ENCODE results near the gene RGL1. TPM values are rescaled to one million over a fixed set of nuclear protein-coding genes. Genes with fewer than 3 reads are reported as not detected.

The RGL1 gene
- total RNA-seq, 1 donor from 2014 or later, result 28.2 TPM

- no peaks in the 10 kb centered on the region for H3K27me3 ChIP-seq (ENCODE audit: control insufficient read depth in 3 of 3, insufficient read depth in 3 of 3, low read length in 3 of 3)
- no peak overlapping the region for H3K27ac ChIP-seq (ENCODE audit: low read depth, low read length)
- H3K36me3 ChIP-seq (ENCODE audit: control insufficient read depth in 3 of 3, insufficient read depth in 3 of 3, low read length in 3 of 3), result peaks cover 0 to 33% (median 7%) of the 10 kb centered on the region in 3 donors
- no peak overlapping the region for H3K9ac ChIP-seq (ENCODE audit: low read depth in 1 of 3, low read length in 3 of 3)
- no peaks in the 10 kb centered on the region for H3K4me1 ChIP-seq (ENCODE audit: control insufficient read depth in 3 of 3, insufficient read depth in 3 of 3, low read length in 3 of 3)
- no peak overlapping the region for H3K4me3 ChIP-seq (ENCODE audit: low read length in 3 of 3)
- no peaks in the 10 kb centered on the region for H3K9me3 ChIP-seq (ENCODE audit: control insufficient read depth in 3 of 3, low read length in 3 of 3)
Observed at GRCh38 chr1:183905508-183906113, 100.7 kb downstream of the RGL1 start.

- Histone ChIP-seq H3K9ac (ENCODE audit: low read depth in 1 of 3, low read length in 3 of 3) (no peak overlapping the region), H3K9me3 (ENCODE audit: control insufficient read depth in 3 of 3, low read length in 3 of 3) (no peaks in the 10 kb centered on the region), H3K4me3 (ENCODE audit: low read length in 3 of 3) (no peak overlapping the region), H3K27me3 (ENCODE audit: control insufficient read depth in 3 of 3, insufficient read depth in 3 of 3, low read length in 3 of 3) (no peaks in the 10 kb centered on the region), H3K4me1 (ENCODE audit: control insufficient read depth in 3 of 3, insufficient read depth in 3 of 3, low read length in 3 of 3) (no peaks in the 10 kb centered on the region), H3K27ac (ENCODE audit: low read depth, low read length) (no peak overlapping the region), H3K36me3 (ENCODE audit: control insufficient read depth in 3 of 3, insufficient read depth in 3 of 3, low read length in 3 of 3) (peaks cover 0 to 35% (median 7%) of the 10 kb centered on the region in 3 donors)
Observed at GRCh38 chr1:183907070-183907469, 102.2 kb downstream of the RGL1 start.

- Histone ChIP-seq H3K27me3 (ENCODE audit: control insufficient read depth in 3 of 3, insufficient read depth in 3 of 3, low read length in 3 of 3) (no peaks in the 10 kb centered on the region), H3K4me3 (ENCODE audit: low read length in 3 of 3) (no peak overlapping the region), H3K36me3 (ENCODE audit: control insufficient read depth in 3 of 3, insufficient read depth in 3 of 3, low read length in 3 of 3) (peaks cover 0 to 43% (median 13%) of the 10 kb centered on the region in 3 donors), H3K27ac (ENCODE audit: low read depth, low read length) (no peak overlapping the region), H3K4me1 (ENCODE audit: control insufficient read depth in 3 of 3, insufficient read depth in 3 of 3, low read length in 3 of 3) (no peaks in the 10 kb centered on the region), H3K9me3 (ENCODE audit: control insufficient read depth in 3 of 3, low read length in 3 of 3) (no peaks in the 10 kb centered on the region), H3K9ac (ENCODE audit: low read depth in 1 of 3, low read length in 3 of 3) (no peak overlapping the region)
Observed at GRCh38 chr1:183908079-183908478, 103.2 kb downstream of the RGL1 start.

- Histone ChIP-seq H3K27ac (ENCODE audit: low read depth, low read length) (peak overlapping the region; percentile 45), H3K9me3 (ENCODE audit: control insufficient read depth in 3 of 3, low read length in 3 of 3) (no peaks in the 10 kb centered on the region), H3K36me3 (ENCODE audit: control insufficient read depth in 3 of 3, insufficient read depth in 3 of 3, low read length in 3 of 3) (peaks cover 0 to 48% (median 13%) of the 10 kb centered on the region in 3 donors), H3K27me3 (ENCODE audit: control insufficient read depth in 3 of 3, insufficient read depth in 3 of 3, low read length in 3 of 3) (no peaks in the 10 kb centered on the region), H3K4me1 (ENCODE audit: control insufficient read depth in 3 of 3, insufficient read depth in 3 of 3, low read length in 3 of 3) (no peaks in the 10 kb centered on the region), H3K4me3 (ENCODE audit: low read length in 3 of 3) (no peak overlapping the region), H3K9ac (ENCODE audit: low read depth in 1 of 3, low read length in 3 of 3) (no peak overlapping the region)
Observed at GRCh38 chr1:183909672-183910071, 104.8 kb downstream of the RGL1 start.

GRCh38 chr1:183910845-183911244, 105.9 kb downstream of the RGL1 start:
- H3K9me3 ChIP-seq (ENCODE audit: control insufficient read depth in 3 of 3, low read length in 3 of 3), result no peaks in the 10 kb centered on the region
- H3K36me3 ChIP-seq (ENCODE audit: control insufficient read depth in 3 of 3, insufficient read depth in 3 of 3, low read length in 3 of 3), result peaks cover 0 to 38% (median 9%) of the 10 kb centered on the region in 3 donors
- peak overlapping the region; percentile 45 for H3K27ac ChIP-seq (ENCODE audit: low read depth, low read length)
- H3K4me3 ChIP-seq (ENCODE audit: low read length in 3 of 3), result no peak overlapping the region
- H3K9ac ChIP-seq (ENCODE audit: low read depth in 1 of 3, low read length in 3 of 3), result no peak overlapping the region
- no peaks in the 10 kb centered on the region for H3K27me3 ChIP-seq (ENCODE audit: control insufficient read depth in 3 of 3, insufficient read depth in 3 of 3, low read length in 3 of 3)
- peaks cover 3% of the 10 kb centered on the region in 3 donors for H3K4me1 ChIP-seq (ENCODE audit: control insufficient read depth in 3 of 3, insufficient read depth in 3 of 3, low read length in 3 of 3)

- H3K27ac ChIP-seq (ENCODE audit: low read depth, low read length), result peak overlapping the region; percentile 45
Observed at GRCh38 chr1:183911285-183911684, 106.4 kb downstream of the RGL1 start.

GRCh38 chr1:183912265-183912886, 107.5 kb downstream of the RGL1 start:
- Histone ChIP-seq H3K4me1 (ENCODE audit: control insufficient read depth in 3 of 3, insufficient read depth in 3 of 3, low read length in 3 of 3) (peaks cover 3 to 7% (median 7%) of the 10 kb centered on the region in 3 donors), H3K4me3 (ENCODE audit: low read length in 3 of 3) (no peak overlapping the region), H3K27ac (ENCODE audit: low read depth, low read length) (no peak overlapping the region), H3K9me3 (ENCODE audit: control insufficient read depth in 3 of 3, low read length in 3 of 3) (no peaks in the 10 kb centered on the region), H3K36me3 (ENCODE audit: control insufficient read depth in 3 of 3, insufficient read depth in 3 of 3, low read length in 3 of 3) (peaks cover 0 to 37% (median 9%) of the 10 kb centered on the region in 3 donors), H3K9ac (ENCODE audit: low read depth in 1 of 3, low read length in 3 of 3) (peak overlapping the region in 1 of 3 donors; percentile 15), H3K27me3 (ENCODE audit: control insufficient read depth in 3 of 3, insufficient read depth in 3 of 3, low read length in 3 of 3) (no peaks in the 10 kb centered on the region)

More at GRCh38 chr1:183911285-183911684, 106.4 kb downstream of the RGL1 start:
- Histone ChIP-seq H3K9me3 (ENCODE audit: control insufficient read depth in 3 of 3, low read length in 3 of 3) (no peaks in the 10 kb centered on the region), H3K36me3 (ENCODE audit: control insufficient read depth in 3 of 3, insufficient read depth in 3 of 3, low read length in 3 of 3) (peaks cover 0 to 37% (median 9%) of the 10 kb centered on the region in 3 donors), H3K4me3 (ENCODE audit: low read length in 3 of 3) (no peak overlapping the region), H3K9ac (ENCODE audit: low read depth in 1 of 3, low read length in 3 of 3) (no peak overlapping the region), H3K4me1 (ENCODE audit: control insufficient read depth in 3 of 3, insufficient read depth in 3 of 3, low read length in 3 of 3) (peaks cover 3 to 7% (median 6%) of the 10 kb centered on the region in 3 donors), H3K27me3 (ENCODE audit: control insufficient read depth in 3 of 3, insufficient read depth in 3 of 3, low read length in 3 of 3) (no peaks in the 10 kb centered on the region)

- H3K27me3 ChIP-seq (ENCODE audit: control insufficient read depth in 3 of 3, insufficient read depth in 3 of 3, low read length in 3 of 3), result no peaks in the 10 kb centered on the region
- peaks cover 3 to 7% (median 7%) of the 10 kb centered on the region in 3 donors for H3K4me1 ChIP-seq (ENCODE audit: control insufficient read depth in 3 of 3, insufficient read depth in 3 of 3, low read length in 3 of 3)
- no peak overlapping the region for H3K9ac ChIP-seq (ENCODE audit: low read depth in 1 of 3, low read length in 3 of 3)
- H3K9me3 ChIP-seq (ENCODE audit: control insufficient read depth in 3 of 3, low read length in 3 of 3), result no peaks in the 10 kb centered on the region
- no peak overlapping the region for H3K27ac ChIP-seq (ENCODE audit: low read depth, low read length)
- H3K4me3 ChIP-seq (ENCODE audit: low read length in 3 of 3), result no peak overlapping the region
- H3K36me3 ChIP-seq (ENCODE audit: control insufficient read depth in 3 of 3, insufficient read depth in 3 of 3, low read length in 3 of 3), result peaks cover 0 to 36% (median 6%) of the 10 kb centered on the region in 3 donors
Observed at GRCh38 chr1:183913567-183913993, 108.7 kb downstream of the RGL1 start.

- Histone ChIP-seq H3K36me3 (ENCODE audit: control insufficient read depth in 3 of 3, insufficient read depth in 3 of 3, low read length in 3 of 3) (peaks cover 0 to 37% (median 7%) of the 10 kb centered on the region in 3 donors), H3K9me3 (ENCODE audit: control insufficient read depth in 3 of 3, low read length in 3 of 3) (no peaks in the 10 kb centered on the region), H3K27ac (ENCODE audit: low read depth, low read length) (no peak overlapping the region), H3K27me3 (ENCODE audit: control insufficient read depth in 3 of 3, insufficient read depth in 3 of 3, low read length in 3 of 3) (no peaks in the 10 kb centered on the region), H3K9ac (ENCODE audit: low read depth in 1 of 3, low read length in 3 of 3) (no peak overlapping the region), H3K4me1 (ENCODE audit: control insufficient read depth in 3 of 3, insufficient read depth in 3 of 3, low read length in 3 of 3) (peaks cover 3 to 7% (median 7%) of the 10 kb centered on the region in 3 donors), H3K4me3 (ENCODE audit: low read length in 3 of 3) (no peak overlapping the region)
Observed at GRCh38 chr1:183914276-183914675, 109.4 kb downstream of the RGL1 start.

- H3K27ac ChIP-seq (ENCODE audit: low read depth, low read length), result no peak overlapping the region
- no peak overlapping the region for H3K4me3 ChIP-seq (ENCODE audit: low read length in 3 of 3)
- no peak overlapping the region for H3K9ac ChIP-seq (ENCODE audit: low read depth in 1 of 3, low read length in 3 of 3)
- H3K9me3 ChIP-seq (ENCODE audit: control insufficient read depth in 3 of 3, low read length in 3 of 3), result no peaks in the 10 kb centered on the region
- H3K27me3 ChIP-seq (ENCODE audit: control insufficient read depth in 3 of 3, insufficient read depth in 3 of 3, low read length in 3 of 3), result no peaks in the 10 kb centered on the region
- peaks cover 3 to 7% (median 7%) of the 10 kb centered on the region in 3 donors for H3K4me1 ChIP-seq (ENCODE audit: control insufficient read depth in 3 of 3, insufficient read depth in 3 of 3, low read length in 3 of 3)
- H3K36me3 ChIP-seq (ENCODE audit: control insufficient read depth in 3 of 3, insufficient read depth in 3 of 3, low read length in 3 of 3), result peaks cover 0 to 39% (median 11%) of the 10 kb centered on the region in 3 donors
Observed at GRCh38 chr1:183914891-183915290, 110.0 kb downstream of the RGL1 start.
